Suprapubic skin (tissue), 4 donors: ENCODE results near the gene GAPT.

Source experiments
- EP300 ChIP-seq: sonication (generic); formaldehyde crosslinking; IDR thresholded peaks from one replicate; pipeline ENCODE4 v1.6.1; 2017; ENCODE audit warnings: antibody characterized with exemption
- POLR2A ChIP-seq, 2 donors: fragments of 450-650 bp; IDR thresholded peaks; one replicate each; pipeline ENCODE4 v1.6.1; 2017; ENCODE audit warnings: antibody characterized with exemption in 2 of 2, mild to moderate bottlenecking in 2 of 2, moderate library complexity in 2 of 2
- POLR2AphosphoS5 ChIP-seq, 3 donors: sonication (generic); formaldehyde crosslinking; IDR thresholded peaks; one replicate each; pipeline ENCODE4 v1.6.1; 2017; ENCODE audit warnings: antibody characterized with exemption in 3 of 3
- TF ChIP-seq, protein P1 (sequence below), 2 donors: fragments of 200-600 bp in 1 of 2; fragments of 450-650 bp in 1 of 2; sonication (generic) in 1 of 2; IDR thresholded peaks; one replicate each; pipeline ENCODE4 v1.5.1; 2016 to 2019; ENCODE audit warnings: antibody characterized with exemption in 2 of 2, mild to moderate bottlenecking in 1 of 2, moderate library complexity in 1 of 2

DNA sequence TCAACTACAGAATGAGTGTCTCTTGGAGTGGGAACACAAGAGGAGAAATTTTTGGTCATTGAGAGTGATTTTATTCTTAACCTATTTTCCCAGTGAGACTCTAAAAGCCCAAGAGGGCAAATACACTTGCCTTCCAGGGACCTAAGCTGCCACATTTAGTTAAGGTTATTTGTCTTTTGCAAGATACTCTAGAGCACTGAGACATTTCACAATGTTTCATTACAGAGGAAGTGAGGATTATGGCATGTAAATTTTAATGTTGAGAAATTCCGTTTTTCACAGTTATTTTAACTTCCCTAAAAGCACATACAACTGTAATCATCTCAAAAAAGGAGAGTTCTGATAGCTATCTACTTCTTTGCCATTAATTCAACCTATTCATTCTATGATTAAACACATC lies 53.0 kb downstream of the GAPT start:
- TF ChIP-seq, protein P1, sequence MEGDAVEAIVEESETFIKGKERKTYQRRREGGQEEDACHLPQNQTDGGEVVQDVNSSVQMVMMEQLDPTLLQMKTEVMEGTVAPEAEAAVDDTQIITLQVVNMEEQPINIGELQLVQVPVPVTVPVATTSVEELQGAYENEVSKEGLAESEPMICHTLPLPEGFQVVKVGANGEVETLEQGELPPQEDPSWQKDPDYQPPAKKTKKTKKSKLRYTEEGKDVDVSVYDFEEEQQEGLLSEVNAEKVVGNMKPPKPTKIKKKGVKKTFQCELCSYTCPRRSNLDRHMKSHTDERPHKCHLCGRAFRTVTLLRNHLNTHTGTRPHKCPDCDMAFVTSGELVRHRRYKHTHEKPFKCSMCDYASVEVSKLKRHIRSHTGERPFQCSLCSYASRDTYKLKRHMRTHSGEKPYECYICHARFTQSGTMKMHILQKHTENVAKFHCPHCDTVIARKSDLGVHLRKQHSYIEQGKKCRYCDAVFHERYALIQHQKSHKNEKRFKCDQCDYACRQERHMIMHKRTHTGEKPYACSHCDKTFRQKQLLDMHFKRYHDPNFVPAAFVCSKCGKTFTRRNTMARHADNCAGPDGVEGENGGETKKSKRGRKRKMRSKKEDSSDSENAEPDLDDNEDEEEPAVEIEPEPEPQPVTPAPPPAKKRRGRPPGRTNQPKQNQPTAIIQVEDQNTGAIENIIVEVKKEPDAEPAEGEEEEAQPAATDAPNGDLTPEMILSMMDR (IDR thresholded peaks at IDR 0.05) = no peak
- TF ChIP-seq POLR2A (IDR thresholded peaks at IDR 0.05) (no peak), EP300 (no peak), POLR2AphosphoS5 (IDR thresholded peaks at IDR 0.05) (no peak)
